ENCODE data around the gene UST. TPM values are rescaled to one million over a fixed set of nuclear protein-coding genes. Genes with fewer than 3 reads are reported as not detected.
A peak's percentile ranks its signal among the peaks of the same experiment; 100 is the strongest.

Gene UST
- total and polyA plus RNA-seq, 2 donors (not counting 1 experiment from before 2014, with no cell fraction given), result 7.3 to 16.9 TPM

- no peak for TF ChIP-seq EZH2 (IDR thresholded peaks at IDR 0.05; ENCODE audit: borderline replicate concordance, insufficient read depth, low read depth, low read length, poor library complexity, severe bottlenecking)
- no peak for TF ChIP-seq CTCF (IDR thresholded peaks at IDR 0.05)
- Histone ChIP-seq H3K36me3 (replicated peaks in 1 of 2; ENCODE audit: control extremely low read depth in 1 of 2, control insufficient read depth in 1 of 2, extremely low read depth in 1 of 2, insufficient read depth in 2 of 2, low read length in 1 of 2) (no peaks in the 10 kb centered on the region), H2AFZ (ENCODE audit: insufficient read depth, low read depth, low read length, poor library complexity, severe bottlenecking) (no peak overlapping the region), H3K4me3 (ENCODE audit: control extremely low read depth in 1 of 5, extremely low read depth in 1 of 5, insufficient read depth in 1 of 5, low read depth in 2 of 5, low read length in 4 of 5) (no peak overlapping the region), H3K79me2 (ENCODE audit: control insufficient read depth, insufficient read depth, low read length) (peaks cover 18% of the 10 kb centered on the region), H3K27me3 (replicated peaks in 1 of 4; ENCODE audit: control extremely low read depth in 1 of 4, control insufficient read depth in 3 of 4, insufficient read depth in 4 of 4, low read length in 3 of 4) (no peaks in the 10 kb centered on the region), H3K4me2 (replicated peaks; ENCODE audit: low read depth, low read length, poor library complexity, severe bottlenecking) (no peak overlapping the region), H3K9me3 (ENCODE audit: control extremely low read depth in 1 of 3, control insufficient read depth in 2 of 3, insufficient read depth in 1 of 3, low read length in 2 of 3) (no peaks in the 10 kb centered on the region), H3K27ac (ENCODE audit: low read length in 2 of 2) (no peak overlapping the region), H3K9ac (ENCODE audit: low read length) (no peak overlapping the region), H4K20me1 (ENCODE audit: control insufficient read depth, insufficient read depth, low read length, poor library complexity, severe bottlenecking) (peaks cover 8% of the 10 kb centered on the region), H3K4me1 (ENCODE audit: control insufficient read depth in 2 of 2, insufficient read depth in 2 of 2, low read length in 2 of 2) (no peaks in the 10 kb centered on the region)
- CTCF ChIA-PET, result no interaction called here
- POLR2A ChIA-PET, result no interaction called here
- Mint-ChIP-seq H3K27ac (peak overlapping the region; percentile 29), H3K4me1 (peaks cover 16% of the 10 kb centered on the region), H3K9me3 (ENCODE audit: insufficient read depth) (peaks cover under 1% of the 10 kb centered on the region), H3K4me3 (no peak overlapping the region), H3K27me3 (no peaks in the 10 kb centered on the region)
- 80% methylated on average over 1 of the region's 5 CpGs for WGBS (ENCODE audit: insufficient coverage)
- DNase-seq (no peak), ATAC-seq (ENCODE audit: low read depth) (no peak)
- intact Hi-C loops (cut with micrococcal nuclease), result no loop called here
Observed at GRCh38 chr6:148904896-148905870, 158.4 kb downstream of the UST start.

GRCh38 chr6:148905901-148906300 is 159.1 kb downstream of the UST start:
- Histone ChIP-seq H3K27me3 (replicated peaks in 1 of 4; ENCODE audit: control extremely low read depth in 1 of 4, control insufficient read depth in 3 of 4, insufficient read depth in 4 of 4, low read length in 3 of 4) (no peaks in the 10 kb centered on the region), H3K4me3 (ENCODE audit: control extremely low read depth in 1 of 5, extremely low read depth in 1 of 5, insufficient read depth in 1 of 5, low read depth in 2 of 5, low read length in 4 of 5) (no peak overlapping the region), H2AFZ (ENCODE audit: insufficient read depth, low read depth, low read length, poor library complexity, severe bottlenecking) (no peak overlapping the region), H3K9ac (ENCODE audit: low read length) (no peak overlapping the region), H3K4me2 (replicated peaks; ENCODE audit: low read depth, low read length, poor library complexity, severe bottlenecking) (no peak overlapping the region), H3K9me3 (ENCODE audit: control extremely low read depth in 1 of 3, control insufficient read depth in 2 of 3, insufficient read depth in 1 of 3, low read length in 2 of 3) (no peaks in the 10 kb centered on the region), H3K27ac (ENCODE audit: low read length in 2 of 2) (no peak overlapping the region), H3K4me1 (ENCODE audit: control insufficient read depth in 2 of 2, insufficient read depth in 2 of 2, low read length in 2 of 2) (no peaks in the 10 kb centered on the region), H3K36me3 (replicated peaks in 1 of 2; ENCODE audit: control extremely low read depth in 1 of 2, control insufficient read depth in 1 of 2, extremely low read depth in 1 of 2, insufficient read depth in 2 of 2, low read length in 1 of 2) (no peaks in the 10 kb centered on the region), H3K79me2 (ENCODE audit: control insufficient read depth, insufficient read depth, low read length) (peaks cover 18% of the 10 kb centered on the region), H4K20me1 (ENCODE audit: control insufficient read depth, insufficient read depth, low read length, poor library complexity, severe bottlenecking) (peaks cover 8% of the 10 kb centered on the region)
- Mint-ChIP-seq H3K4me3 (no peak overlapping the region), H3K9me3 (ENCODE audit: insufficient read depth) (no peaks in the 10 kb centered on the region), H3K4me1 (peaks cover 16% of the 10 kb centered on the region), H3K27ac (no peak overlapping the region), H3K27me3 (no peaks in the 10 kb centered on the region)
- WGBS (ENCODE audit: insufficient coverage), result 88% methylated on average over 3 of the region's 6 CpGs
- POLR2A ChIA-PET, result no interaction called here
- DNase-seq (no peak), ATAC-seq (ENCODE audit: low read depth) (no peak)
- TF ChIP-seq CTCF (IDR thresholded peaks at IDR 0.05) (no peak), EZH2 (IDR thresholded peaks at IDR 0.05; ENCODE audit: borderline replicate concordance, insufficient read depth, low read depth, low read length, poor library complexity, severe bottlenecking) (no peak)
- intact Hi-C loops (cut with micrococcal nuclease), result no loop called here
- CTCF ChIA-PET, result no interaction called here
